Lower leg skin (tissue), 4 donors: ENCODE data around the gene NUCB1. TPM values are rescaled to one million over a fixed set of nuclear protein-coding genes. Genes with fewer than 3 reads are reported as not detected.
A peak's percentile ranks its signal among the peaks of the same experiment; 100 is the strongest.
"Not testable (repeated sequence)": the region's sequence is repeated elsewhere in the genome, so short reads cannot be mapped to it uniquely, and the experiment has no call there.

Experiments
- DNase-seq, 2 donors: peaks; one replicate each; pipeline ENCODE4 v3.0.0-alpha.2; 2019; ENCODE audit warnings: low spot score in 2 of 2
- H3K4me3 ChIP-seq: fragments of 200-600 bp; sonication (generic); 2 replicates; pipeline ENCODE4 v1.5.1; 2017; ENCODE audit warnings: mild to moderate bottlenecking, low read depth; ENCODE audit not compliant: poor library complexity, severe bottlenecking
- POLR2A ChIP-seq, 2 donors: fragments of 450-650 bp; IDR thresholded peaks; one replicate each; pipeline ENCODE4 v1.6.1; 2016 to 2017; ENCODE audit warnings: antibody characterized with exemption in 2 of 2, mild to moderate bottlenecking in 1 of 2, moderate library complexity in 1 of 2
- WGBS, 2 donors: methylation state at CpG; one replicate each; pipeline ENCODE4 v1.1.5; 2018; 5-methylcytosine and 5-hydroxymethylcytosine counted together
- intact Hi-C: fragments of 100-400 bp; cut with DNase I; formaldehyde crosslinking; loops from one replicate; pipeline ENCODE4 v1.15.0; 2023; ENCODE audit warnings: low total_unique reads
- total RNA-seq, 4 donors: library from RNA; depleted of rRNA; stranded (reverse); fragments of >200 nt; gene quantifications; one replicate each; pipeline ENCODE4 v1.1.0, GENCODE V29; 2016
- TF ChIP-seq, protein P1 (sequence below), 3 donors: fragments of 450-650 bp; IDR thresholded peaks; one replicate each; pipeline ENCODE4 v1.5.1; 2016; ENCODE audit warnings: antibody characterized with exemption in 3 of 3, mild to moderate bottlenecking in 3 of 3, moderate library complexity in 2 of 3

The NUCB1 gene
- total RNA-seq, 4 donors from 2014 or later: 162 to 269 (median 189) TPM

DNA sequence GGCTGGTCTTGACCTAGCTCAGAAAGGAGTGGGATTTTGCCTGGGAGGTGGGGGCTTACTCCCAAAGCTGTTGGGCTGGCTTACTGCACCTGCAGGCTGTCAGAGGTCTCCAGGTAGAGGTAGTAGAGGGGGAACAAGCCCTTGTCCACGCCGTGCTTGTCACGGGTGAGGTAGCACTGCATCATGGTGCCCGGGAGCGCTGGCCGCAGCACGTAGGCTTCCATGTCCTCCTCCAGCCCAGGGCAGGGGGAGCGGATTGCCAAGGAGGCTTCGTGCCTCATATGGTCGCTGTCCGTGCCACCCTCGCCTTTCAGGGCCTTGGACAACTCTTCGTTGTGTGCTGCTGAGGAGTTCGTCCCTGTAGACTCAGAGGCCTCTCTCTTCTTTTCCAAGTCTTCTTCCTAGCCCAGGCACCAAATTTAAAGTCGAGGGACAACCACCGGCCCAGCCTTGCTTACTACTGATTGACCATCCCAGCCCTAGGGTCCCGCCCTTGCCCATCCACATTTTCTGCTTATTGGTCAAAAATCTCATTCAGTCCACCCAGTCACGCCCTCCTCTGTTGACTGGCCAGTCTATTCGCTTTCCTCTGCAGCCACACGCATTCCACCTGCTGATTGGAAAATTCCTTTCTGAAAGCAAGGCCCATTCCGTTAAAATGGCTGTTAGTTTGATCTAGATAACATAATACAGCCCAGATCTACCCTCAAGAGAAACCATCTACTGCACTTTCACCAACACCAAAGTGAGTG lies 12.1 kb upstream of the NUCB1 start:
- TF ChIP-seq, protein P1, sequence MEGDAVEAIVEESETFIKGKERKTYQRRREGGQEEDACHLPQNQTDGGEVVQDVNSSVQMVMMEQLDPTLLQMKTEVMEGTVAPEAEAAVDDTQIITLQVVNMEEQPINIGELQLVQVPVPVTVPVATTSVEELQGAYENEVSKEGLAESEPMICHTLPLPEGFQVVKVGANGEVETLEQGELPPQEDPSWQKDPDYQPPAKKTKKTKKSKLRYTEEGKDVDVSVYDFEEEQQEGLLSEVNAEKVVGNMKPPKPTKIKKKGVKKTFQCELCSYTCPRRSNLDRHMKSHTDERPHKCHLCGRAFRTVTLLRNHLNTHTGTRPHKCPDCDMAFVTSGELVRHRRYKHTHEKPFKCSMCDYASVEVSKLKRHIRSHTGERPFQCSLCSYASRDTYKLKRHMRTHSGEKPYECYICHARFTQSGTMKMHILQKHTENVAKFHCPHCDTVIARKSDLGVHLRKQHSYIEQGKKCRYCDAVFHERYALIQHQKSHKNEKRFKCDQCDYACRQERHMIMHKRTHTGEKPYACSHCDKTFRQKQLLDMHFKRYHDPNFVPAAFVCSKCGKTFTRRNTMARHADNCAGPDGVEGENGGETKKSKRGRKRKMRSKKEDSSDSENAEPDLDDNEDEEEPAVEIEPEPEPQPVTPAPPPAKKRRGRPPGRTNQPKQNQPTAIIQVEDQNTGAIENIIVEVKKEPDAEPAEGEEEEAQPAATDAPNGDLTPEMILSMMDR (IDR thresholded peaks at IDR 0.05): no peak
- TF ChIP-seq POLR2A (IDR thresholded peaks at IDR 0.05): no peak
- WGBS, 2 donors: 93% methylated on average over 21 of the region's 21 CpGs
- no peak overlapping the region for H3K4me3 ChIP-seq
- DNase-seq: no peak
- intact Hi-C loops: no loop called here

DNA sequence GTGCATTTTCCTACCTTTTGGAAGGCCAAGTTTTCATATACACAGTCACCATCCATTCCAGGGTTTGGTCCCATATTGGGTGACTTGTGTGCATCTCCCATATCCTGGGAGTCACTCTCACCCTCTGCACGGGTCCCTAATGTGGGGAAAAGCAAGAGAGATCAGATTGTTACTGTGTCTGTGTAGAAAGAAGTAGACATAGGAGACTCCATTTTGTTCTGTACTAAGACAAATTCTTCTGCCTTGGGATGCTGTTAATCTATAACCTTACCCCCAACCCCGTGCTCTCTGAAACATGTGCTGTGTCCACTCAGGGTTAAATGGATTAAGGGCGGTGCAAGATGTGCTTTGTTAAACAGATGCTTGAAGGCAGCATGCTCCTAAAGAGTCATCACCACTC lies 10.6 kb upstream of the NUCB1 start:
- intact Hi-C loops, H3K4me3 ChIP-seq, DNase-seq: not testable (repeated sequence)
- WGBS, 2 donors: 79 to 82% methylated on average over 3 of the region's 3 CpGs

DNA sequence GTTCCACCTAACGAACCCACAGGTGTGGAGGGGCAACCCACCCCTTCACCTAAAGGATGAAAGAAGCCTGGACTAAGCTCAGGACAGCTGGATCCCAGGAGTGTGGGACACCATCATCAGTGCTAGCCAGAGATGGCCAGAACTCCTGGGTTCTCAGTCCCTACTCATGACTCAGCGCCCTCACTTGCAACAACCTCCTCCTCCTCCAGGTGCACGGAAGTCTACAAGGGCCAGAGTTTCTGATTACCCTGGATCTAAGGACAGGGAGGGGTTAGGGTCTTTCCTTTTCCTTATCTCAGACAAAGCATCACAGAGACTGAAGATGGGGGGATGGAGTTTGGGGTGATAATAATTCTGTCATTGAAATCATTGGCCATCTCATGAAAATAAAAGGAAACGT lies 9.6 kb upstream of the NUCB1 start:
- no peak for DNase-seq
- 79 to 81% methylated on average over 4 of the region's 4 CpGs for WGBS, 2 donors
- TF ChIP-seq, protein P1 (IDR thresholded peaks at IDR 0.05): no peak
- TF ChIP-seq POLR2A (IDR thresholded peaks at IDR 0.05): no peak
- intact Hi-C loops: no loop called here
- H3K4me3 ChIP-seq: no peak overlapping the region

DNA sequence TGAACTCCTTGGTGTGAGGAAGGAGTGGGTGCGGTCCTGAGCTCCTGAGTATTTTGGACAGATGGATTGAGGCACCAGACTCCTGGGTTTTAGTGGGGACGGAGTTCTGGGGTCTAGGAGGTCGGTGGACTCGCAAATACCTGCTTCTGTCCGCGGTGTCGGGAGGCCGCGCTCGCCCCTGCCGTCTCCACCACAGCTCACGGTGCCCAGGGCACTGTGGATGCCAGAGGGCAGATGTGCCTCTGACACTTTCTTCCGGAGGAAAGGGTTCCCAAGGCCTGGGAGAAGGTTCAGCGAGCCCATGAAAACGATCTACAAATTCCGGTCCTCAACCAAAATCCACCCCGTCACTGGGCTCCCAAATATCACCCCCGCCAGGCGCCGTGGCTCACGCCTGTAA lies 4.9 kb upstream of the NUCB1 start:
- no peak for TF ChIP-seq POLR2A (IDR thresholded peaks at IDR 0.05)
- TF ChIP-seq, protein P1 (IDR thresholded peaks at IDR 0.05): no peak
- DNase-seq: no peak
- intact Hi-C loops: no loop called here
- 59 to 70% methylated on average over 19 to 21 of the region's 21 CpGs for WGBS, 2 donors
- no peak overlapping the region for H3K4me3 ChIP-seq

DNA sequence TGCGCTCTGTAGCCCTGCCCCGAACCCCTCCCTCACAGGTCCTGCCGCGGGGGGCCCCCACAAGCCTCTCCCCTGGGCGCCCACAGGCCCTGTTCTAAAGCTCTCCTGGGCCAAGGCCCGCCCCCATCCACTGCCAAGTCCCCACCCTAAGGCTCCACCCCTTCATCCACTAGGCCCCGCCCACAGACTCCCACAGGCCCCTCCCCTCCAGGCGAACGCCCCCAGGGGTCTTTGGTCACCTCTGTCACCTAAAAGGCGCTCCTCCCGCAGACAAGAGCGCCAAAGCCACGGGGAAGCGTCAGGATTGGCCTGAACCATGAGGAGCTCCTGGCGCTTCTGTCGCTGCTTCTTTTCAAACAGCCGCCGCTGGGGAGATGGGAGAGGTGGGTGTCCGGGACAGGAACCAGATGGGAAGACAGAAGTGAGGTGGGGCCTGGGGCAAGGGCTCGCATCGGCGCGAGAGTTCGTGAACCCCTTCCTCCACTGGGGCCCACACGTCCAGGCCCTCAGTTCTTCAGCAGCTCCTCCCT lies 3.9 kb upstream of the NUCB1 start:
- no peak for TF ChIP-seq POLR2A (IDR thresholded peaks at IDR 0.05)
- TF ChIP-seq, protein P1 (IDR thresholded peaks at IDR 0.05): no peak
- DNase-seq: peak; percentile 46 to 91
- intact Hi-C loops: no loop called here
- no peak overlapping the region for H3K4me3 ChIP-seq
- 23 to 34% methylated on average over 25 of the region's 25 CpGs for WGBS, 2 donors

DNA sequence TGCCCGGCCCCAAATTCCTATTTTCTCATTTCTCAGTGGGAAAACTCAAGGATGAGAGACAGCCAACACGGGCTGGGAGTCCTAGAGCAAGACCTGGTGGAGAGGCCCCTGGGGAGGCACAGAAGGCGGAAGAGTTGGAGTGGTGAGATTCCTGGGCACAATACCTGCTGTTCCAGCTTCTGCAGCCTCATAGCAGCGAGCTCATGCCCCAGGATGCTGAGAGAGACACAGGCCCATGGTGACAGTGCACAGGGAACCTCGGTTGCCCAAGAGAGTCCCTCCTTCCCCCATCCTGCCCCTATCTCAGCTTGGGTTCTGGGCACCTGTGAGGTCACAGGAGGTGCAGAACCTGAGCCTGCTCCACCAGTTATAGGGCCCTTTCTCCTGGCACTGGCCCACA lies 2.9 kb upstream of the NUCB1 start:
- DNase-seq: no peak
- 80 to 83% methylated on average over 5 of the region's 5 CpGs for WGBS, 2 donors
- no peak for TF ChIP-seq POLR2A (IDR thresholded peaks at IDR 0.05)
- intact Hi-C loops: no loop called here
- no peak overlapping the region for H3K4me3 ChIP-seq

DNA sequence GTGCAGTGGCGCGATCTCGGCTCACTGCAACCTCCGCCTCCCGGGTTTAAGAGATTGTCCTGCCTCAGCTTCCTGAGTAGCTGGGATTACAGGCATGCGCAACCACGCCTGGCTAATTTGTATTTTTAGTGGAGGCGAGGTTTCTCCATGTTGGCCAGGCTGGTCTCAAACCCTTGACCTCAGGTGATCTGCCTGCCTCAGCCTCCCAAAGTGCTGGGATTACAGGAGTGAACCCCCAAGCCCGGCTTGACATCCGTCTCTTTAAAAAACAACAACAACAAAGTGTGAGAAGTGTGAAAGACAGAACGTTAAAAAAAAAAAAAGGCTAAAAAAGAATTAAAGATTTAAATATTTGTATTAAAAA lies 744 bp upstream of the NUCB1 start:
- WGBS, 2 donors: 86 to 88% methylated on average over 11 of the region's 11 CpGs
- intact Hi-C loops, H3K4me3 ChIP-seq, DNase-seq: not testable (repeated sequence)
